Prostate gland (tissue), 2 donors: Measurements from ENCODE around the gene SIRT7.

Experiments used
- CTCF ChIP-seq, 4 experiments: fragments of 200-600 bp in 2 of 4; fragments of 450-650 bp in 2 of 4; sonication (generic) in 2 of 4; IDR thresholded peaks; 1 replicate in 3 of 4; 2 replicates in 1 of 4; pipeline ENCODE4 v1.5.1; 2016 to 2019; ENCODE audit warnings: antibody characterized with exemption in 4 of 4, mild to moderate bottlenecking in 2 of 4, moderate library complexity in 2 of 4
- POLR2A ChIP-seq: fragments of 450-650 bp; IDR thresholded peaks from one replicate; pipeline ENCODE4 v1.6.1; 2016; ENCODE audit warnings: antibody characterized with exemption, mild to moderate bottlenecking
- POLR2AphosphoS5 ChIP-seq: sonication (generic); formaldehyde crosslinking; IDR thresholded peaks from one replicate; pipeline ENCODE4 v1.6.1; 2017; ENCODE audit warnings: antibody characterized with exemption

- TF ChIP-seq CTCF (IDR thresholded peaks at IDR 0.05) (no peak), POLR2AphosphoS5 (no peak), POLR2A (no peak)
Measured at GRCh38 chr17:81884968-81885367, 33.0 kb downstream of the SIRT7 start.
